CD4-positive, alpha-beta T cell treated with Interleukin-6 at 100 ng/mL for 8 hours (primary cell): ENCODE results near the gene TMEM167A.

Experiments used
- DNase-seq: peaks from one replicate; pipeline ENCODE4 v3.0.0-alpha.2; 2020; ENCODE audit warnings: mixed read lengths, low spot score

TMEM167A gene, protein sequence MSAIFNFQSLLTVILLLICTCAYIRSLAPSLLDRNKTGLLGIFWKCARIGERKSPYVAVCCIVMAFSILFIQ

DNA sequence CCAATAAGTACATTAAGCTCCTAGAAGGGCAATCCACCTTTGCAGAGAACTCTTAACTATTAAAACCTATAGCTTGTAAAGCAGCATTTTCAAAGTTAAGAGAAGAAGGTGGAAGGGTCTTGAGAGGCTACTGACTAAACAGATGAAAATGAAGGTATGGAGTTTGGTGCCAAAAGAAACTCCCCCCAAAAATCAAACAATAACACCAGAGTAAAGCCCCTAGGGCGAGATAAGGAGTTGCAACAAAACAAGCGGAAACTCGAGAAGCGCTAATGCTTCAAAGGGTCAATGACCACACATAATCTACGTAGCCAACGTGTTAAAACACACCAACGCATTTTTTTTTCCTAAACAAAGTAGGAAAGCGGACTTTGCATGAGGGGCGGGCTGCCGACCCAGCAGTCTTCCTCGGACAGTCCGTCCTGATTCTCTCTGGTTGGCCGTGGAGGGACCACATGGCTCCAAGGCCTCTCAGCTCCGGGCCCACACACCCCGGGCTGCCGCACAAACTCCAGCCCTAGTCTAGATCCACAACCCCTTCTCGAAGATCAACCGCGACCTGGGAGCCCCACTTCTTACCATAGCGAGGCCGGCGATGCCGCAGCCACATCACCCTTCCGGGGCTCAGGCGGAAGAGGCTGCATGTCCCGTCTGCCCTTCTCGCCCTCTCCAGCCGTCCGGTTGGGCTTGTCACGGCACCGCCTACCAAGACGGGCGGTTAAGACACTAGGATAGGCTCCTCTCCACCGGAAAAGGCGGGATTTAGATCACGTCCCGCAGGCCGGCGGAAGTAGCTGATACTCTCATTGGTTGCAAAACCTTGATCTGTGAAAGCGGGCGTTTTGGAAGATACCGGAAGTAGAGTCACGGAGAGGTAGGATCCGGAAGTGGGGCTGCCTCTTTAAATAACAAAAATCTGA is at the start of gene TMEM167A, which contains the start of gene XRCC4:
Gene TMEM167A, minus strand, starts transcription at position 653 of the 920 bp plus-strand sequence. Its CDS starts 71 bp downstream, at position 582.
Gene XRCC4, plus strand, starts transcription at position 806 of the 920 bp plus-strand sequence. CDS start 27,373 bp downstream, outside the sequence.
- DNase-seq: peak; percentile 96

DNA sequence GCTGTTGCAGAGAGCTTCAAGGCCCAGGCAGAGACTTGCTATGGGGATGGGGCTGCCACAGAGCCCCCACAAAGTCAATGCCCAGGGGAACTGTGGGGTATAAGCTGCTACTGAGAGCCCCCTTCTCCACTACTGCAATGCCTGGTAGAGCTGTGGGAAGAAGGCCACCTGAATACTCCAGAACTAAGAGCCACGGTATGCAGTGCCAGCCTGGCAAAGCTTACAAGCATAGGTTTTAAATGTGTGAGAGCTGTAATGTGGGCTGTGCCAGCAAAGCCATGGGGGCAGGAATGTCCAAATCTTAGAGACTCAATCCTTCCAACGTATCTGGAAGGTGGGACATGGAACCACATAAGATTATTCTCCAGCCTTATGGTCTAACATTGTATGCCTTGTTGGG is 49.3 kb upstream of the TMEM167A start:
- no peak for DNase-seq

DNA sequence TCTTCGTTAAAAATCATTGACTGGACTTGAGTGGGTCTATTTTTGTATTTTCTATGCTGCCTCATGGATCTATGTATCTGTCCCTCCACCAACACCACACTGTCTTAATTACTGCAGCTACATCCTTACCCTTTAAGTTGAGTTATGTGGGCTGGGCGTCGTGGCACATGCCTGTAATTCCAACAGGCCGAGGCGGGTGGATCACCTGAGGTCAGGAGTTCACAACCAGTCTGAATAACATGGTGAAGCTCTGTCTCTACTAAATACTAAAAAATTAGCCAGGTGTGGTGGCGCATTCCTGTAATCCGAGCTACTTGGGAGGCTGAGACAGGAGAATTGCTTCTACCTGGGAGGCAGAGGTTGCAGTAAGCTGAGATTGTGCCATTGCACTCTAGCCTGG is 48.4 kb upstream of the TMEM167A start:
- no peak for DNase-seq

DNA sequence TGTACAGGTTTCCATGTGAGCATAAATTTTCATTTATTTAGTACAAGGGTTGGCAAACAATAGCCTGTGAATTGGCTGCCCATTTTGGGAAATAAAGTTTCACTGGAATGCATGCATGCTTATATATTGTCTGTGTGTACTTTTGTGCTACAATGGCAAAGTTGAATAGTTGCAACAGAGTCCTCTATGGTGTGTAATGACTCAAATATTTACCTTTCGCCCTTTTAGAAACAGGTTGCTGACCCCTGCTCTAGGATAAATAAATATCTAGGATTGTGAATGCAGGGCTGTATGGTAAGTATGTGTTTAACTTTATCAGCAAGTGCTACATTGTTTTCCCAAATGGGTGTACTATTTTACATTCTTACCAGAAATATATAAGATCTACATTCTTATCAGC is 47.4 kb upstream of the TMEM167A start:
- no peak for DNase-seq

DNA sequence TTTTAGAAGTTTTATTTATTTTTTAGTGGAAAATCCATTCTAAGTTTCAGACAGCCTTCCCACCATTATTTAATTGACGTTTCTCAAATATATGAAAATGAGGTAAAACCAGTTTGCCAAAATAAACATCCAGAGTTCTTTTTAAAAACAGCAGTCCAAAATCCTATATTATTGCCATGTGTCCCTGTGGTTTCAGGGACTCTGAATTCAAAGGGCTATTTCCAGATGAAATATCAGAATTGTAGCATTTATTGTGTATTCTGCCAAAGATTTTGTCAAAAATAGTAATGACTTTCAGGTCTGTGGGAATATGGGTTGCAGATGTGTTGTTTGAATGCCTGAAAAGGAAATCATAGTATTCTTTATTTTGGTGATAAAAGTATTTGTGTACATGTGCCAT is 41.8 kb upstream of the TMEM167A start:
- no peak for DNase-seq

DNA sequence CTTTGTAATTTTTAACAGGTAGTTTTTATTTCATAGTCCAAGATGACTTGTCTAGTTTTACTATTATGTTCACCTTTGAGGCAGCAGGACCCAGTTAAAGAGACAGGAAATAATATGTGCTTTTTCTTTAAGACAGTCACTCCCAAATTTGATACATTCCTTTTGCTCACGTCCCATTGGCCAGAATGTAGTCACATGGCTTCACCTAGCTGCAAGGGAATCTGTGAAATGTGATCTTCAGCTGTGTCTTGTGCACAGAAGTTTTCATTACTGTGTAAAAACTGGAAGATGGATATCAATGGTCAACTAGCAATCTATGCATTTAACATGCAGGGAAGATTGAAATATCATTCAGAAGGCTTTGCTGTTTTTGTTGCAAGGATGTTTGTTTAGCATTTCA is 41.3 kb upstream of the TMEM167A start:
- no peak for DNase-seq

DNA sequence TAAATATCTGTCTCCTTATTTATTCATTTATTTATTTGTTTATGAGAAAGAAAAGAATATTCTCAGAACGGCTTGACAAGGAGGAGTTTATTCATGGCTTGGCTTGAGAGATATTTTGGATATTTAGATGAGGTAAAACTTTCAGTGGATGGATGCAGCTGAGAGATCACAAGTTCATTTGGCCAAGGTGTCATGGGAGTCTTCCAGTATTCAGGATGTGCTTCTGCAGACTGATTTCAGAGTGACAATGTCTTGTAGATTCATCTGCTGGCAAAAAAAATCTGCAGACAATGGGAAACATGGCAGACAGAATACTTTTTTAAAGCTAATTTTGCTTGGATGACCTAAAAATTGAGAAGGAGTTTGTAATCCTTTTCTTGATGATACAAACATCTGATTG is 38.6 kb upstream of the TMEM167A start:
- DNase-seq: no peak

DNA sequence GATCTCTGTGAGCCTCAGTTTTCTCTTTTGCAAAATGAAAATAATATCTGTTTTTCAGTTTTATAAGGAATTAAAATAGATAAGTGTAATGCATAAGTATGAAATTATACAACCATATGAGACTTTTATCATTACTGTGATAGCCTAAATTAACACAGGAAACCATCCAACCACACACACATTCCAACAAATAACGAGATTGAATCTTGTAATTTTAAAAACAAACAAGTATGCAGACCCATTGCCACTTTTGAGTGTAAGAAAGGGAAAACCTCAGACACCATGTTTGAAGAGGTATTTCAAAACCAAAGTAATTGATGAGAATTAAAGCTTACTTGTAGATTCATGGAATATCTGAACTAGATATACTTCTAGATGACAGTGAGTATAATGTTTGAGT is 32.2 kb upstream of the TMEM167A start:
- no peak for DNase-seq

DNA sequence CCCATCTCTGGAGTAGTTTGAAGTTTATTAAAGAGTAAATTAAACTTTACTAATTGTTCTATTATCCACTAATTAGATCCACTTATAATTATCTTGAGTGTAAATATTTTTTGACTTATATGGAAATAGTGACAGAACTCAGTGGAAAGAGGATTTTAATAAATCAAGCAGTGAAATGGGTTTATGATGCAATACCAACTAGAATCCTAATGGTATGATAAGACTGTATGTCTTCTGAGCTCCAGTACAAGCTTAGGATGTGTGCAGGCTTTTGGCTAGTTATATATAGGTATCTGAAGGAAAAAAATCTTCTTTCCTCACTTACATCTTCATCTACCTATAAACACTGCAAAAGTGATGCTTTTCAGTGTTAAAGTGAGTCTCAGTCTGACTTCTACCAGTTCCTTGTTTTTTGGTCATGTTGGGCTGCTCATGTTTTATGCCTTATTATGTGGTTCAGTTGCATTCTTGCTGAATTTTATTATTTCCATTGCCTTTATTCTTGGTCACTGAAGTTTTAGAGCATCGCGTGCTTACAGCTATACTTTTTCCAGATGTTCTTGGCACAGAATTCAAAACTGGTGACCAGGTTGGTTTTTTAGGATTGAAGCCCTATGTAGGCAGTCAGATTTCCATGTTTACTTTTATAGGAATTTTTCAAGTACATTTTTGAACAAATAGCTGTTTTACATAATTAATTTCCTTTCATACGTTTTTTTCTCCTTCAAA is 30.7 kb upstream of the TMEM167A start:
- DNase-seq: no peak

DNA sequence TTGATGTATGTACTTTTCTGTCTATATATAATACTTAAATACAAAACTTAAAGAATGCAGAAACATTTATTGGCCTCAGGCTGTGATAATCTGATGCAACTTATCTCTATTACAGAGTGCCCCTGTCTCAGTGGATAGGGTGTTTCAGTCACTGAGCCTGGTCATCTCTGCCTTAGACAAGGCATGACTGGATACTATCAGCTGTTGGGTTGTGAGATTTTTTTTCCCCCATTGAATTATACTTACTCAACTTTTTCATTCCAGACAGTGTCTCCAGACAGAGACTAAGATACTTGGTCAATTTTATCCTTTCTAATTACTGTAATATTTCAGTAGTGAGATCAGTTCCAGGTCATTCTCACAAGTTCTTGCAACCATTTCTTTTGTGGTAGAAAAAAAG is 26.8 kb upstream of the TMEM167A start:
- DNase-seq: no peak

DNA sequence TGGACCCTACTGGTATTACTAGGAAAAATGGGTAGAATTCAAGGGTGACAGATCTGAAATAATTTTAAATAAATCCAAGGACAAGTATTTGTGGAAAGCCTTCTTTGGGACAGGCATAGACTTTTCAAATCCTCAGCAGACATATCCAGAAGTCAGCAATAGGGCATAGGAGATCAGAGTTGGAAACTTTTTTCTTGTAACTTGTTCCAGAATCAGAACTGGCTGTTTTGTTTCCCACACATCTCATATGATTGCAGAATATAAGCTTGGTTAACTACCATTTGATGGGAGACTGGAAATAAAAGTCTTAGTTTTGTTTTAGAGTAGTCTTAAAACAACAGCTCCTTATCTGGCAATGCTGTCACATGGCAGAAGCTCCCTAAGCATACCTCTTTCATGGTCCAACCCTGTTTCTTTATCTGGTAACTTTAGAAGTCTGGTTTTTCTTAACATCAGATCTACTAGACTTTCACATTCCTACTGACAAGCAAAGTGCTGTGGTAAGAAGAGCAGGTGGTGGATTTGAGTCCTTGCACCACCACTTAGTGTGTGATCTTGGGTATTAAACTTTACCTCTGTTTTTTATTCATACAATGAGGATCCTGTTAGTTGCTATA is 25.3 kb upstream of the TMEM167A start:
- DNase-seq: no peak

DNA sequence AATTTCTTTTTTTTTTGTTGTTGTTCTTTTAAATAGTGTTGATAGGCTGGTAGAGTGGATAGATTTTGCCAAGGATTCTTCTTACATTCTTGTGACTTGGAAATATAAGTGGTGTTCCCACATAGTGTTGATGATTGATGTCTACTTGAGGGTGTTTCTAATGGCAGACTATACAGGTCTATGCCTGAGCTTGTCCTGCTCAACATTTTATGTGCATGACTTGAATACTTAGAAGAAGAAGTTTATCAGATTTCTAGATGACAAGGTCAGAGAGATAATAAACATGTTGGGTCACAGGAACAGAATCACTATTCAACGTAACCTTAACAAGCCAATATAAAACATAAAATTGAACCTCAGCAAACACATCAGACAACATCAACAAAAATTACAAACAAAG is 24.3 kb upstream of the TMEM167A start:
- DNase-seq: no peak

DNA sequence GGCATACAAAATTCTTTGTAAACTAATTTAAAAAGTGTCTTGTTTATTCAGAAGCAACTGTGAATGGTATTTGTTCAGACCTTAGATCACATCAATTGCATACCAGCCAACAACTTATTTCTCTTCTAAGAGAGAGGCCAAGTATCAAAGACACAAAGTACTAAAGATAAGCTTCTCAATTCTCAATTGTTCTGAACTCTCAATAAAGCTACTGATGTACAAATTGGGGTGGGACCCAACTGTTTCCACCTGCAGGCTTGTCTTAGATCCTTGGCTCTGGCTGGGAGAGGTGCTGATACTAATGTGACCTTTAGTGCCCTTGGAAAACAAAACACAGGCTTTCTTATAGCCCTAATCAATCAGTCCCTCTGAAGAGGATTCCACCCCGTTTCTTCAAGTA is 22.3 kb upstream of the TMEM167A start:
- DNase-seq: no peak

DNA sequence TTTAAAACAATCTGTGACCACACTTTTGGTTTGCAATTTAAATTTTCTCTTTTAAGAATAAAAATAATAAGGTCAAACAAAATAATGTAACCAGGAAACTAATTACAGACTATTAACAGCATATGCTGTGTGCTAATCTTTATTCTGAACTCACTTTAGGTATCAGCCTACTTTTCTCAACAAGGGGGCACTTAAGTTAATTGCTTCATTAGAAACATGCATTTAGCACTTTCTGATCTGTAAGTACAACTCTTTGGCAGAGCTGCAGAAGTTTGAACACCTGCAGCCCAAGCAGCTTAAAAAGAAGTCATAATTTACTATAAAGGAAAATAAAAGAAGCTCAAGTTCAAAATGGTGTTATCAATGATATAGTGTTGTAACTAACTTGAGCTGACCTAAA is 21.8 kb upstream of the TMEM167A start:
- no peak for DNase-seq

DNA sequence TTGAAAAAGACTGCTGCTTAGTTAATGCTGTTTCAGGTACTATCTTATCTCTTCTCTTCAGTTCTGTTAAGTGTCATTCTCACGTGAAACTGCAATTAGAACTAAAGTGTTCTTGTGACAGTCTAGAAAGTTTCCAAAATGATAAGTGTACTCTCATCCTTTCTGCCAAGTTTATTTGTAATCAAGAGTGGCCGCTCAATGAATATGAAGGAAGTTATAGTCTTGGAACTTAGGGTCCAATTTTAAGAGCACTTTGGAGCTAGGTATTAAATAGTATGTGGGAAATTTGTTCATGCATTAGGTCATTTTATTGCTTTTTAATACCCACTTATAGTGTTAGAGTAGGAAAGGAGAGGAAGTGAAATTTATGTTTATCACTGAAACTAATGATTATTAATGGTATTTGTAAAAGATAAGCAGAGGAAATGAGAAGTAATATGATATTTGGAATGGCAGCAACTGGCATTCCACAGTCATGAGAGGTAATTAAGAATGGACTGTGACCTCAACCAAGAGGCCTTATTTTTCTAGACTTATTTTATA is 20.6 kb upstream of the TMEM167A start:
- DNase-seq: no peak

DNA sequence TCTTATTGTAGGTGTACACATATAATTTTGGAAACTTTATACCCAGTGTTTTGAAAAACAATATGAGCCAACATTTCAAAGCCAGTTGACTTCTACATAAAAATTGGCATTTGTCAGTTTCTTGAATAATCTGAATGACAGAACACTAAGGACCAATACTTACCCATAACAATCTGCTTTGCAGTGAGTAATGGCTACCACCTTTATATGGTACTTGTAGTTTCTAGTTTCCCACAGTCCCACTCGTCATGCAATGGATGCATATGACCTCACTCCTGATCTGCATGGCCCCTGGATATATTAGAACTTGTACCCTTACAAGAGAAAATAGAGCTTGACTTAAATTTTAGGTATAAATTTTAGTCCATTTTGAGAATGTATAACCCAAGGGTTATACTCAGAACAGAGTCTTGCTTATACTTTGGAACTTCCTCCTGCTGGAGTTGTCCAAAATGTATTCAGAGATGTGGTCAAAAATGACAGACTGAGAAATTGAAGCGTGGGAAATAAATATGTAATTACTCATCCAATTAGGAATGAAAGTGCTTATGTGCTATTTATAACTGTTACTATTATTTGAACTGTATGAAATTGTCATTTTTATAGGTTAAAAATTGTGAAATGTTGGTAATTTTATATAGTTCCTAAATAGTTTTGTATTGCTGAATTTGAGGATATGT is 19.6 kb upstream of the TMEM167A start:
- no peak for DNase-seq

DNA sequence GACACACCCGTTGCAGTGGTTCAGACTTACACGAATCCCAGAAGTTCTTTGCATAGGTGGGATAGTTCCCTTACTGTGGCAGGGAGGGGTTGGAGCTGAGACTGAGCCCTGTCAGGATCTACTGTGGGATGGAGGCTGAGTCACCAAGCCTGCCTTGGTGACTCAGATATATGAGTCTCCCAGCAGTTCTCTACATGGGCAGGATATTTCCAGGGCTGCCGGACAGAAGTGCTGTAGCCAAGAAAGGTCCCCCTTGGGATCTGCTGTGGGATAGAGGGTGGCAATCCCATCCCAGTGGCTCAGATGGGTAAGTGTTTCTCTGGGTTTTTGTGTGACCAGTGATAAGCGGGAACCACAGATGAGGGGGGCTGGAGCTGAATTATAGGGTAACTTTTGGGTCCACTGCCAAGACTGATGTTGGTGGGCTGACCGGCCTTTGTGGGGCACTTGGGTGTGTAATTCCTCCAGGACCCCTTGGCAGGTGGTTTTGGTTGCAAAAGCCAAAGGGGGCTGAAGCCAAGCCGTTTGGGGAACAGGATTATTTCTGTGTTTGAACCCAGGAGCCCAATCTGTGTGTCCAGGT is 18.9 kb upstream of the TMEM167A start:
- DNase-seq: no peak

DNA sequence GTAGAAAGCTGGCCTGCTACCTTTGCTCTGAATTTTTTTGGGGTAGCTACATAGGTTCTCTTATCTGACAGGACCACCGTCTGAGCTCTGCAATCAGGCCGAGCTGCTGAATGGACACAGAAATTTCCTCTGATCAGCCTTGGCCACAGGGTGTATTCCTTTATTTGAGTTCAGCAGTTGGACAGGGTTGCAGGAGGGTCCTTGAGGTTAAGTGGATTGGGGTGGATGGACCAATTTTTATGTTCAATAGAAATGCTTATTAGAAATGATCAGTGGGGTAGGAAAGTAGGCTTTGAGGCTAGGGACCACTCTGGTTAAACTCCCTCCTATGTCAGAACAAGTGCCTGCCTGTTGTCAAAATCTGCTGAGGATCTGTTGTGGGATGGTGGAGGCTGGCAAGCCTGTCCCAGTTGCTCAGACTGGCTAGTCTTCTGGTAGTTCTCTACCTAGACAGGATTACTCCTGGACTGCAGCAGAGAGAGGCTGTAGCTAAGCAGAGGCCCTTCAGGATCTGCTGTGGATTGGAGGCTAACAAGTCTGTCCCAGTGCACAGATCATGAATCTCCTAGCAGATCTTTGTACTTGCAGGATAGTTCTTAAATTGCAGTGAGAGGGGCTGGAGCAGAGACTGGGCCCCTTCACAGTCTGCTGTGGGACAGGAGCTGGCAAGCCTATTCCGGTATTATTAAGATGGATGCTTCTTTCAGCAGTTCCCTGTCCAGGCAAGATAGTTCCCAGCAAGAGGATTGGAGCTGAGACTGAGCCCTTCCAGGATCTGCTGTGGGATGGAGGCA is 18.2 kb upstream of the TMEM167A start:
- no peak for DNase-seq

DNA sequence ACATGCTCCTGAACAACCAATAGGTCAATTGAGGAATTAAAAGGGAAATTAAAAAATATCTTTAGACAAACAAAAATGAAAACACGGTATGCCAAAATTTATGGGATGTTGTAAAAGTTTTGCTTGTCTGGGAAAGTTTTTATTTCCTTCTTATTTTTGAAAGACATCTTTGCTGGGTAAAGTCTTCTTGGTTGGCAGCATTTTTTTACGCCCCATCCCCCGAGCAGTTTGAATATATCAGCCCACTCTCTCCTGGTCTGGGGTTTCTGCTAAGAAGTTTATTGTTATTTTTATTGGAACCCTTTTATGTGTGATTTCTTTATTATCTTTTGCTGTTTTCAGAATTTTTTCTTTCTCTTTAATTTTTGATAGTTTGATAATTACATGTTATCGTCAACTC is 16.5 kb upstream of the TMEM167A start:
- DNase-seq: no peak

DNA sequence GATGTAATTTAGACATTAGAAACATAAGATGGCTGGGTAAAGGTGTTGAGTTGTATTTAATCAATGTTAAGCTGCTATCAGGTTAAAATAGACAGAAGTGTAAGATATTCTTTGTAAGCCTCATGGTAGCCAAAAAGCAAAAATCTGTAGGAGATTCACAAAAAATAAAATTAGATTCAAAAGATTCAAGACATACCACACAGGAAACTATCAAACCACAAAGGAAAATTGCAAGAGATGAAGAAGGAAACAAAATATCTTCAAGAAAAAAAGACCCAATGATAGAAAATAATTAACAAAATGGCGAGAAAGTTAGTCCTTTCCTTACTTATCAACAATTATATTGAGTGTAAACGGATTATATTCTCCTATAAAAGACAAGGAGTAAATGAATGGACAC is 15.4 kb upstream of the TMEM167A start:
- no peak for DNase-seq
